NCI-H524 treated with DMSO at 0.1 percent for 48 hours (cell line): Measurements from ENCODE around the gene NEO1.
"Not testable (repeated sequence)": the region's sequence is repeated elsewhere in the genome, so short reads cannot be mapped to it uniquely, and the experiment has no call there.

Experiments used
- DNase-seq: peaks from one replicate; lab custom pipeline; 2025; lab: John Stamatoyannopoulos, UW

The NEO1 gene

DNA sequence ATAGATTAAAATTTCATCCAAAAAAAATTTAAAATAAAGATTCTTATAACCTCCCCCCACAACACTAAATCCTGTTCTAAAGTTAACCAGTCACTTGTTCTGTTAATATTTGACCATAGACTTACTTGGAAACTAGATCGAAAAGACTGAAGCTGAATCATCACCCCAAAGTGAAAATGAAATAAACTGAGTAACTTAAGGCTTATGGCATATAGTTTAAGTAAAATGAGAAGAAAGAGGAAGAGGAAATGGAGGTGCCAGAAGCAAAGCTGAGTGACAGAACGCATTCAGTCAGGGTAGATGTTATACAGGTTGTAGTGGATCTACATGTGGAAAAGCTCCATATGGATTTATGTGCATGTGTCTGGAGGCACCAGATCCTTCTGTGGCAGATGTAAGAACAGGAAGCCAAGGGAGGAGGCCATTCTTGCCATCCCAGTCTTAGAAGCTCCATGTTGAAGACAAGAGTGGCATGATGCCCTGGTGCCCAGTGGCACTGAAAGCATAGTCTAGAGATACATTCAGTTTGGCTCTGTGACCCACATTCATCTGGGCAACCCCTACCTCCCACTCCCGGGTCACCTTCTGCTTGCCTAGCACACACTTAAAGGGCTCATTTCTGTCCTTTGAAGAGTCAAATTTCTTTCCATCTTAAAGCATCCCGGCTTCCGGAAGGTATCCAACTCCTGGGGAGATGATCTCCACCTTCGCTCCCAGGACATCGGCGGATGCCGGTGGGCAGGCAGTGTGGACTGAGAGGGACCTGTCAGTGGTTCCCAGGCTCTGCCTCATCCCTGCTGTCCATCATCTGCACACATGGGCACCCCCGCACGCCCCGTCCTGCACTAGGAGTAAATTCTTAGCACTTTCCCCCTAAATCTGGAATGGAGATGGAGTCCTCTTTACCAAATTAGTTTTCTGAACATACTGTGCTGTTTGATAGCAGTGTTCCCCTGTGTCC lies 90.8 kb downstream of the NEO1 start:
- no peak for DNase-seq

- no peak for DNase-seq
Observed at GRCh38 chr15:73143763-73144155, 91.5 kb downstream of the NEO1 start.

- DNase-seq, result no peak
Observed at GRCh38 chr15:73146419-73146818, 94.2 kb downstream of the NEO1 start.

DNA sequence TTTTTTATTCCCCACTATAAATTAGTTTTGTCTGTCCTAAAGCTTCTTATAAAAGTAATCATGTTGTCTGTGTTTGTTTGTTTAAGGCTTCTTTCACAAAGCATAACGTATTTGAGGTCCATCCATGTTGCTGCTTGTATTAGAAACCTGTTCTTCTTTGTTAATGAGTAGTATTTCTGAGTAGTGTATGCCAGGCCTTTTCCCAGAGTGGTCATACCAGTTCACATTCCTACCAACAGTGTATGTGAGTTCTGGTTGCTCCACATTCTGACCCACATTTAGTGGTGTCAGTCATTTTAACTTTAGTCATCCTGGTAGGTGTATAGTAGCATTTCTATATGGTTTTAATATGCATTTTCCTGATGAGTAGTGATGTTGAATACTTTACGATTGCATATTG lies 98.6 kb downstream of the NEO1 start:
- no peak for DNase-seq

DNA sequence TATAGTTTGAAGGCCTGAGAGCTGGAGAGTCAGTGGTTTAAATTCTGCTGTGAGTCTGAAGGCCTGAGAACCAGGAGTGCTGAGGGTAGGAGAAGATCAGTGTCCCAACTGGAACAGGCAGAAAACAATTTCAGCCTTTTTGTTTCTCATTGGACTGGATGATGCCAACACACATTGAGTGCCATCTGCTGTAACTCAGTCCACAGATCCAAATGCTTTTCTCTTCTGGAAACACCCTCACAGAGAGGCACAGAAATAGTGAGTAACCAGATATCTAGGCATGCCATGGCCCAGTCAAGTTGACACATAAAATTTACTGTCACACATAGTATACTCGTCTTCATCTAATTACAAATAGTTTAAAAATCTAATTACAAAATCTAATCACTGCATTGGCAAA lies 100.8 kb downstream of the NEO1 start:
- DNase-seq, result no peak

- no peak for DNase-seq
Observed at GRCh38 chr15:73153447-73153846, 101.2 kb downstream of the NEO1 start.

- no peak for DNase-seq
Observed at GRCh38 chr15:73156431-73157191, 104.3 kb downstream of the NEO1 start.

DNA sequence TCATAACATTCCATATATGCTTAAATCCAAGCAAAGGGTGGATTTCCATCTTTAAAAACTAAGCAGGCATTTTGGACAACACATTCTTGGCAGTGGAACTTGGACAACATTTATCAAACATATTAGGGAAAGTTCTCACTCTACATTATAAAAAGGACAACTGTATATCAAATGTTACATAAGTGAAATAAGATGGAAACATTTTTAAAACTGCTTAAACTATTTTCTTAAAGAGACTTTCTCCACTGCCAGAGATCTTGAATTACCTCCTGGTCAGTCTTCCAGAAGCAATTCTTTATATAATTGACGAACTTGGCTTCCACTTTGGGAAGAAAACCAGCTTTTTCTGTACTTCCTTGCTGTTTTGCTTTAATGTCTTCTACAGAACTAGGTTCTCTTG lies 109.3 kb downstream of the NEO1 start:
- DNase-seq, result no peak

DNA sequence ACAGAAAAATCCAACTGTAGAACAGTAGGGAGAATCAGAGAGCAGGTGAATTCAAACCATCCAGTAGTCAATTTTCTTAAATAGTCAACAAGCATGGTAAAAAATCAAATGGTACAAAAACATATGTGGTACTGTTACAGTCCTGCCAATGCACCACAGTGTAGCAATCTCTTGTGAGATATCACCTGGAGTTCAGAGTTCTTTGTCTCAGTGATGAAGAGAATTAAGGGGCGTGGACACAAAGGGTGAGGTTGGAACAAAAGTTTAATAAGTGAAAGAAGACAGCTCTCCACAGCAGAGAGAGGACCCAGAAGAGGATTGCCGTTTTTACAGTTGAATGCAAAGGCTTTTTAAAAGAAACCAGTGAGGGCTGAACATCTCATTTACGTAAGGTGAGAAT lies 113.2 kb downstream of the NEO1 start:
- DNase-seq, result no peak

GRCh38 chr15:73165844-73166243 lies 113.6 kb downstream of the NEO1 start:
- DNase-seq, result no peak

- DNase-seq, result not testable (repeated sequence)
Observed at GRCh38 chr15:73166711-73167110, 114.4 kb downstream of the NEO1 start.

DNA sequence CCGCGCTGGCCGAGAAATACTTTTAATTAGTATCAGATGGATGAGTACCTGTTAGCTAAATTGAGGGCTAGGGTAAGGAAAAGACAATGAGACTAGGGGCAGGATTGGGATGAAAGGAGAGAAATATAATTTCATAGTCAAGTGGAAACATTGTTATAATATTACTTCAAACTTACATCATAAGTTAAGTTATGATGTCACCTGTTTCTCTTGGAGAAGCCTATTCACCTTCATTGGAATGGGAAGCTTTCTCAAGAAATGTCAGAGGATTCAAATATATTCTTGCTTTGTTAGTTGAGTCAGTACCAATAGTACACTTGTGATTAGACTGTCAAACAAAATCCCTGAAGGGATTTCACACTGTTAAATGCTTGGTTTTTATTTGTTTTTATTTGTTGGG lies 116.2 kb downstream of the NEO1 start:
- DNase-seq, result no peak

GRCh38 chr15:73171711-73172110 lies 119.4 kb downstream of the NEO1 start:
- DNase-seq, result no peak

DNA sequence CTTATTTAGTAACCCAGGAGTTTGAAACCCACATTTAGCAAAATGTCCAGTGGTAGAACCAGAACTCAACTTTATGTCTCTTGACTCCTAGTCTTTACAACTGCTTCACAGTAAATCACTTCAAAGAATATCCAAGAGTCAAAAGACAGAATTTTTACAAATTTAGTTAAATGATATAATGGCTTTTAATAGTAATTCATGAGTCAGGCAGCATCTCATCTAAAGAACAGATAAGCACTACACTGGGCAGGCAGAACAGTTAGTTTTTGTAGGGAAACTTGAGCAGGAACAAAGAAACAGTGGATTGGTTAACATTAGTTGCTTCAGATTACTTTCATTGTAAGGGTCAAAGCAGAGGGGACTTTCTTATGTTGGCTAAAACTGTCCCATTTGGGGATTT lies 120.2 kb downstream of the NEO1 start:
- DNase-seq, result no peak

DNA sequence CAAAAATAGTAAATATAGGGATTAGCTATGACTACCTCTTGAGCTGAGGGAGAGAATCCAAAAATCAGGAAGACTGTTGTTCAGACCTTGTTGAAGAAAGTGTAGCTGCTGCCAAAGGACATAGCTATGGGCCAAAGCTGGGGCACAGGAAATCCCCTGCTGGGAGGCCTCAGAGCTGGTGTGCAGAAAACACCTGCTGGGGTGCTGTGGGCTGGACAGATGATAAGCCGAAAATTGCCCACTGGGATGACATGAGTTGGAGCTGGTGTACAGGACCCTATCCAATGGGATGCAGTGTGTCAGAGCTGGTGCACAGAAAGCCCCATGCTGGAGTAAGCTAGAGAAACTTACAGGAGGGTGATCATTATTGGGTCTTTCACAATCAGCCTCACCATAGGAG lies 121.9 kb downstream of the NEO1 start:
- no peak for DNase-seq

DNA sequence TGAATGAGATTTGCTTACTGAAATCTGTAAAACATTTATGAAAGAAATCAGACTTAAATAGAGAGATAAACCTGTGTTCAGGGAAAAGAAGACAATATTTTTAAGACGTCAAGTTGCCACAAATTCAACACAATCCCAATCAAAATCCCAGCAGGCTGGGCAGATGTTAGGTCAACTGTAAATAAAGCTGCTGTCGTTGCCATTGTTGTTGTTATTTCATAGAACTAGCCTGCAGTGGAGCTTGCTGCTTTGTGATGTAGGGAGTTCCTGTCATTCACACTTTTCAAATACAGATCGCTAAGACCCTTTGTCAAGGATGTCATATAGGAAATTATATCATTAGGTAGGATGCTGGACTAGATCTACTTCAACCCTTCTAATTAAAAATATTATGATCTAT lies 123.1 kb downstream of the NEO1 start:
- DNase-seq, result no peak

GRCh38 chr15:73176598-73176997 lies 124.3 kb downstream of the NEO1 start:
- no peak for DNase-seq

DNA sequence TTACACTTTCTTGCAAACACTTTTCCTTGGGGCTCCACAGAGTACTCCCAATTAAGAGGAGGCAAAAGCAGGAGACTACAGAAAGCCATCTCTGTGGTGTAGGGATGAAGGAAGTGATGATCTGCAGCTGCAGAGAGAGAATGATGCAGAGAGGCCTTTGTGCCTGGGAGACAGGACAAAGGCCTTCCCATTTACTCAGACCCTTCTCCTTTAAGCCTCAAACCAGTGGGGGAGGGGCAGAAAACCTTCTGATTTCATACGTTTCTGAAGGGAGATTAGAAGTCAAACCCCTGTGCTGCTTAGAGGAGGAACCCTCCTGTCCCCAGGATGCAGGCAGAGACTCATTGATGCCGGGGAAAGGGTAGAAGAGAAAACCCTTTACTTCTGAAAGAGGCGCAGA lies 130.8 kb downstream of the NEO1 start:
- no peak for DNase-seq

- DNase-seq, result no peak
Observed at GRCh38 chr15:73190189-73190601, 137.9 kb downstream of the NEO1 start.

DNA sequence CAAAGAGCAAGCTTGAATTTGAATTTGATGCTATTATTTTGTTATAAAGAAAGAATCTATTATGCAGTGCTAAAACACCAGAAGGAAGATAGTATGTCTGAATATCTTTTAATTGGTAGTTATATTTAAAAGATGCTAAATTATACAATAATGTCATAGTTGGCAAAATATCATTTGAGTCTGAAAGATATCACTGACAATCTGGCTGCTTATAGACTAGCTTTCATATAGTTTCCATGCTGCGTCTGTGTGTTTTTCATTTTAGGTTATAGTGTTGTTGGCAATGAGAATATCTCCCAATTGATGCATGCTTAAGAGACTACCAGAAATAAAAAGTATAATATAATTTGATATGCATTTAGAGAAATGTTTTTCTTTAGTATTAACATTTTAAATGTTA lies 142.9 kb downstream of the NEO1 start:
- DNase-seq, result no peak

- DNase-seq, result peak; percentile 8
Observed at GRCh38 chr15:73196113-73196512, 143.8 kb downstream of the NEO1 start.

GRCh38 chr15:73200339-73200738 lies 148.1 kb downstream of the NEO1 start:
- DNase-seq, result no peak

DNA sequence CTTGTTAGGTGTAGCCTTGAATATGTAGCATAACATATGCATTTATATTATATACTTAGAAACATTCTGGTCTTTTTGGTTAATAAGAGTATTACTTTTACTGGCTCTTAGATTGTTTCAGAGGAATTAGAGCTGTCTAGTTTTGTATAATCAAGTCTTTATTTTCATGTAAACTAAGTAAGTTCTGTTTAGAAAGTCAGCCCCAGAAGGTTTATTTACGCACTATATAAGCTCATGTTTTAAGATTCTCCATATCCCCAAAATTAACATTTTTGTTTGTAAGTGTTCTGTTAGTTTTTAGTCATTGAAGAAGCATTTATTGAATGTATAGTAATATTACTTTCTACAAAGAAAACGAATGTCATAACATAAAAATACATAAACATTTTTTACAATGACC lies 158.4 kb downstream of the NEO1 start:
- no peak for DNase-seq
